Adrenal gland (tissue), 5 donors: ENCODE data around the gene GOLT1A.

ENCODE experiments used
- POLR2A ChIP-seq, 2 donors: fragments of 450-650 bp; IDR thresholded peaks; one replicate each; pipeline ENCODE4 v1.6.1; 2017; ENCODE audit warnings: antibody characterized with exemption in 2 of 2, mild to moderate bottlenecking in 2 of 2, moderate library complexity in 1 of 2
- TF ChIP-seq, protein P1 (sequence below), 6 experiments: fragments of 450-650 bp in 4 of 6; fragments of 200-600 bp in 2 of 6; sonication (generic) in 1 of 6; IDR thresholded peaks; 1 replicate in 5 of 6; 2 replicates in 1 of 6; pipeline versions ENCODE4 v1.5.1 to v1.8.0; 2016 to 2021; ENCODE audit warnings: antibody characterized with exemption in 6 of 6, mild to moderate bottlenecking in 2 of 6, moderate library complexity in 1 of 6
- donor health status: DM: no; HTN: no; CAD: no.

DNA sequence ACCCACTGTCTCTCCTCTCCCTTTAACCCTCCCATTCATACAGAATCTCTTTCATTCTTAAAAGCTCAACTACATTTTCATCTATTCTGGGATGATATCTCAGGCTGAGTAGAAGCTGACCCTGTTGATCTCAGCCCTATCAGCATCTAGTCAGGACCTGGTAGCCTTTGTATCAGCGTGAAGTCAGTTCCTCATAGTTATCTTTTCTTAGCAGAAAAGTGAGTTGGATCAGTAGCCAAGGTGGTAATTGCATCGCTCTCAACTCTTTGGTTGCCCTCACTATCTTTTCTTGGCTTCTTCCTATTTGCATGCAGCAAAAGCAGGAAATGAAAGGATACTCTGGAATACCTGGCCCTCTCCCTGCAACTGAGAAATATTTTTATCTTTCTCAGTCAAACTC, 13.6 kb upstream of the GOLT1A start:
- TF ChIP-seq, protein P1, sequence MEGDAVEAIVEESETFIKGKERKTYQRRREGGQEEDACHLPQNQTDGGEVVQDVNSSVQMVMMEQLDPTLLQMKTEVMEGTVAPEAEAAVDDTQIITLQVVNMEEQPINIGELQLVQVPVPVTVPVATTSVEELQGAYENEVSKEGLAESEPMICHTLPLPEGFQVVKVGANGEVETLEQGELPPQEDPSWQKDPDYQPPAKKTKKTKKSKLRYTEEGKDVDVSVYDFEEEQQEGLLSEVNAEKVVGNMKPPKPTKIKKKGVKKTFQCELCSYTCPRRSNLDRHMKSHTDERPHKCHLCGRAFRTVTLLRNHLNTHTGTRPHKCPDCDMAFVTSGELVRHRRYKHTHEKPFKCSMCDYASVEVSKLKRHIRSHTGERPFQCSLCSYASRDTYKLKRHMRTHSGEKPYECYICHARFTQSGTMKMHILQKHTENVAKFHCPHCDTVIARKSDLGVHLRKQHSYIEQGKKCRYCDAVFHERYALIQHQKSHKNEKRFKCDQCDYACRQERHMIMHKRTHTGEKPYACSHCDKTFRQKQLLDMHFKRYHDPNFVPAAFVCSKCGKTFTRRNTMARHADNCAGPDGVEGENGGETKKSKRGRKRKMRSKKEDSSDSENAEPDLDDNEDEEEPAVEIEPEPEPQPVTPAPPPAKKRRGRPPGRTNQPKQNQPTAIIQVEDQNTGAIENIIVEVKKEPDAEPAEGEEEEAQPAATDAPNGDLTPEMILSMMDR (IDR thresholded peaks at IDR 0.05) = no peak
- no peak for TF ChIP-seq POLR2A (IDR thresholded peaks at IDR 0.05)
